ENCODE measurements around the gene NSMCE1. TPM values are rescaled to one million over a fixed set of nuclear protein-coding genes. Genes with fewer than 3 reads are reported as not detected.

Gene NSMCE1
- total RNA-seq, 1 donor = 97.7 TPM

DNA sequence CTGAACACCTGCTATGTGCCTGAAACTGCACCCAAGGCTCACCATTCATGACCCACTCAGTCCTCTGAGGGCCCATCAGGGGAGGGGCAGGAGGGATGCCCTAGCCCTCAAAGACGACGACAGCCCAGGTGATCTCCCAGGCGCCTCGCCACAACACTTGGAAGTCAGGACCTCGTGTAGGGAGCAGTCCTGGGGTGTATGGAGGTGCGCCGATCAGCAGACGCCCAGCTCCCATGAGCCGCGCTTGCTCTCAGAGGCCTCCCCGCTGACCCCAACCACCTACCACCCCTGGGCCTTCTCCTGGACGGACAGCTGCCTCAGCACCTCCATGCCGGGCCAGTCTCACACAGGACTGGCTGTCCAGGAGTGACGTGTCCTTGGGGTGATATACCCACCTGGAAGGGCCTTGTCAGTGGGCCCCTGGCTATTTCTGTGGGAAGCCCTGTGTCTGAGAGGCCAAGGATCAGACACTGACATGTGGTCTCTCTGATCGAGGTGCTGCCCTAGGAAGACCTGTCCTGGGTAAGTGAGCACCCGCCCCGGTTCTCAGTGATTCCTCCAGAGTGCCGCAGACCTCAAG, 38.6 kb downstream of the NSMCE1 start:
- H3K4me3 ChIP-seq (ENCODE audit: low read depth, low read length) = no peak overlapping the region
- DNase-seq (ENCODE audit: low read depth) = no peak
- TF ChIP-seq, protein P1, sequence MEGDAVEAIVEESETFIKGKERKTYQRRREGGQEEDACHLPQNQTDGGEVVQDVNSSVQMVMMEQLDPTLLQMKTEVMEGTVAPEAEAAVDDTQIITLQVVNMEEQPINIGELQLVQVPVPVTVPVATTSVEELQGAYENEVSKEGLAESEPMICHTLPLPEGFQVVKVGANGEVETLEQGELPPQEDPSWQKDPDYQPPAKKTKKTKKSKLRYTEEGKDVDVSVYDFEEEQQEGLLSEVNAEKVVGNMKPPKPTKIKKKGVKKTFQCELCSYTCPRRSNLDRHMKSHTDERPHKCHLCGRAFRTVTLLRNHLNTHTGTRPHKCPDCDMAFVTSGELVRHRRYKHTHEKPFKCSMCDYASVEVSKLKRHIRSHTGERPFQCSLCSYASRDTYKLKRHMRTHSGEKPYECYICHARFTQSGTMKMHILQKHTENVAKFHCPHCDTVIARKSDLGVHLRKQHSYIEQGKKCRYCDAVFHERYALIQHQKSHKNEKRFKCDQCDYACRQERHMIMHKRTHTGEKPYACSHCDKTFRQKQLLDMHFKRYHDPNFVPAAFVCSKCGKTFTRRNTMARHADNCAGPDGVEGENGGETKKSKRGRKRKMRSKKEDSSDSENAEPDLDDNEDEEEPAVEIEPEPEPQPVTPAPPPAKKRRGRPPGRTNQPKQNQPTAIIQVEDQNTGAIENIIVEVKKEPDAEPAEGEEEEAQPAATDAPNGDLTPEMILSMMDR (IDR thresholded peaks at IDR 0.05; ENCODE audit: insufficient read depth, low read length) = no peak

DNA sequence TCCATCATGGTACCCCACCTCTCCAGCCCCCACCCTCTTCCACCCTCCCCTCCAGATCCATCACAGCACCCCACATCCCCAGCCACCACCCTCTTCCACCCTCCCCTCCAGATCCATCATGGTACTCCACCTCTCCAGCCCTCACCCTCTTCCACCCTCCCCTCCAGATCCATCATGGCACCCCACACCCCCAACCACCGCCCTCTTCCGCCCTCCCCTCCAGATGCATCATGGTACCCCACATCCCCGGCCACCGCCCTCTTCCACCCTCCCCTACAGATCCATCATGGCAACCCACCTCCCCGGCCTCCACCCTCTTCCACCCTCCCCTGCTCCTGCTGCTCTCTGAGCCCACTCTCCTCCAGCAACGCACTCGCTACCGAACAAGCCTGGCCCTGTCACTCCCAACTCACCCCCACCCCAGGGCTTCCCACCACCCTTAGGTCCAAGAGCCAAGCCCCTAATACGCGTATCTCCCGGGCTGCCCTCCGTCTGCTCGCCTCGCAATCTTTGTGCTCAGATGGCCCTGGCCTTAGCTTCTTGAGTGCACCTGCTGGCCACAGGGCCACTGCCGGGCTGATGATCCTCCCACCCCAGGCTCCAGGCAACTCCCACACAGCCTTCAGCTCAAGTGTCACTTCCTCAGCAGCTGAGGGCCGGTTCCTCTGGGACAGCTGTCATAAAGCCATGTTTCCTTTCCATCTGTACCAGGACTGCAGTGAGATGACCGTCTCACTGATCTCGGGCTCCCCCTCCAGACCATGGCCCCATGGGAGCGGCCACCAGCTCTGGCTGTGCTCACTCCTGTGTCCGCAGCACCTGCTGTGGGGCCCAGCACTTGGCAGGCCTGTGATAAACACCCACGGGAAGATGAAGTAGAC, 39.7 kb downstream of the NSMCE1 start:
- H3K4me3 ChIP-seq (ENCODE audit: low read depth, low read length) = no peak overlapping the region
- TF ChIP-seq, protein P1 (IDR thresholded peaks at IDR 0.05; ENCODE audit: insufficient read depth, low read length) = no peak
- DNase-seq (ENCODE audit: low read depth) = no peak

DNA sequence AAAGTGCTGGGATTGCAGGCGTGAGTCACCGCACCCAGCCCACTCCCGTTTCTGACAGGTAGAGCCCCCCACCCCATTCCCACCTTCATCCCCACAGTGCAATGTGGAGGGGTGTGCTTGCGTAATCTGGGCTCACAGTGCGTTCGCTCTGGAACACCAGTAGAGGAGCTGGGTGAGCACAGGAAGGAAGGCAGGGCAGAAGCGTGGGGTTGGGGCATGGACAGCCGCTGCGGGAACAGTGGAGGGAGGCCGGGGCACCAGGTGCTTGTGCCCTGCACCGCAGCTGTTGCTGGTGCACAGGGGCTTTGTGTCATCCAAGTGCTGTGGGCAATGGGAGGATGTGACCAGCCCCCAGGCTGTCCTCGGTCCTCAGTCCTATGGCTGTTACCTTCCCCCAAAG, 40.5 kb downstream of the NSMCE1 start:
- TF ChIP-seq, protein P1 (IDR thresholded peaks at IDR 0.05; ENCODE audit: insufficient read depth, low read length) = no peak
- no peak overlapping the region for H3K4me3 ChIP-seq (ENCODE audit: low read depth, low read length)
- DNase-seq (ENCODE audit: low read depth) = no peak

DNA sequence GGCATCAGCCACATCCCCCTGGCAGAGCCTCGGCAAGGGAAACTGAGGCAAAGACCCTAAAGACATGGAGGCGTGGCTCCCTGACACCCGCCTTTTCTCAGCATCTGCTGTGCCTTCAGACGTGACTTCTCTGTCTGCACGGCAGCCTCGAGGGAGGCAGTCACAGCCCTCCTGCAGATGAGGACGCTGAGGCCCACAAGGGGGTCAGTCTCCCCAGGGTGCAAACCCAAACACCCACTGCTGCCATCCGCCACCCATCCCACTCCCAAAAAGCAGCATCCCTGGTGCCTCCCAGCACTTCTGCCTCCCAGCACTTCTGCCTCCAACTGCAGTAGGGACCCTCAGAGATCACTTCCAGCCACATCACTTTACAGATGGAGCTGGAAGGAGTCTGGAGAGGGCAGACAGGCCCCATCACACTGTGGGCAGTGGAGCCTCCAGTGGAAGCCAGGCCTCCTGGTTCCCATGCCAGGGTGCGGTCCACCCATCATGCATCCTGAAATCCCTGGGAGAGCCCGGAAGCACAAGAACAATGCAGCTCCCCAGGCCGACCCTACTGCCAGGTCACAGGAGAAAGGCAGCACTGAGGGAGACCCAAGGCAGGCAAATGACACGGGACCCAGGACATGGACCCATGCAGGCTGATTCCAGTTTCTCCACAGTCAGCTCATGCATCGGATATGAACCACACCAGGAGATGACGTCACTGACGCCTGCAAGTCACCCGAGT, 41.4 kb downstream of the NSMCE1 start:
- no peak for DNase-seq (ENCODE audit: low read depth)
- TF ChIP-seq, protein P1 (IDR thresholded peaks at IDR 0.05; ENCODE audit: insufficient read depth, low read length) = no peak
- no peak overlapping the region for H3K4me3 ChIP-seq (ENCODE audit: low read depth, low read length)

DNA sequence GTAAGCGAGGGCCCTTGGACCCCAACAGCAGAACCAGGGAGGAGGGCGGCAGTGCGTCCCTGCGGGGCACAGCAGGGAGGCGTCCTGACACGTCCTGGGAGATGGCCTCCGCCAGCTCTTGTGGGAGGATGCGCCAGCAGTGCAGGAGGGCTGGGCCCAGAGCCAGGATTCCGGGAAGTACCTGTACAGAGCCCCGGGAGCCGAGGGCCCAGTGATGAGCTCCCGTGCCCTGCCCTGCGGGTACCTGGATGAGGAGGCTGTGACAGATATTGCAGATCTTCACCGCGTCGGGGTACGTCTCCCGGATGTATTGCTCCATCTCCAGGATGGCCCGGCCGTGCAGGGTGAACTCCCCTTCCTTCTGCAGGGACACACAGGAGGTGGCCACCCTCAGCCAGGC, 42.1 kb downstream of the NSMCE1 start:
- TF ChIP-seq, protein P1 (IDR thresholded peaks at IDR 0.05; ENCODE audit: insufficient read depth, low read length) = no peak
- DNase-seq (ENCODE audit: low read depth) = no peak
- no peak overlapping the region for H3K4me3 ChIP-seq (ENCODE audit: low read depth, low read length)

DNA sequence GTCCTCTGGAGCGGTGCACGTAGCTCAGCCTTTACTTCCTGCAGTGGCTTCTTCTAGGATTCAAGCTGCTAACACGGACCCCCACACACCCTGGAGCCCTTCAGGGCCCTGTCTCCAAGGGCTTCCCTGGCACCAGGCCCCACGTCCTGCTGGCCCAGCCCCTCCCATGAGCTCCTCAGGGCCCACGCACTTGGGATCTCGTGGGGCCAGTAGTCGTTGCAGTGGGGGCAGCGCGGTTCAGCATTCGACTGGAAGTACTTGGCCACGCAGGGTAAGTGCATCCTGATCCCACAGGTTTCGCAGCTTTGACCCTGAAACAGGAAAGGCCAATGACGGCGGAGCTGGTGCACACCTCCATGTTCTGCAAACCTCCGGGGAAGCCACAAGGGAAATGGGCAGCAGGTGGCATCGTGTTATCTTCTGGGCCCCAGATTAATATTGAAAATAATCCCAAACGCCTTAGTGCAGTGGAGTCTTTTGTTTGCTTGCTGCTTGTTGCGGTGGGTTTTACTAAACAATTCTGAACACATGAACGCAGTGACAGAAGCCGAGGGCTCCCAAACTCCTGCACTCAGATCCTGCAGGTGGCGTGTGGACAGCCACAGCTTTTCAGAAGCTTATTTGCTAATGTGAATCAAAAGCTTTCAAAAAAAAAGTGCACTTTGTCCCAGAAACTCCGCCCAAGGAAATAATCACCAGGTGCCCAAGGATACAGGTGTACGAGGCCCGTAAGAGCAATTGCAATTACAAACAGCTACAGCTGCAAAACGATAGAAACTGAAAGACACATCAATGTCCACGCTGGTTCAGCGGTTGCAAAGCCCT, 42.8 kb downstream of the NSMCE1 start:
- DNase-seq (ENCODE audit: low read depth) = no peak
- TF ChIP-seq, protein P1 (IDR thresholded peaks at IDR 0.05; ENCODE audit: insufficient read depth, low read length) = no peak
- no peak overlapping the region for H3K4me3 ChIP-seq (ENCODE audit: low read depth, low read length)

Measured in fibroblast of the aortic adventitia (primary cell).